ENCODE results near the gene MB. TPM values are rescaled to one million over a fixed set of nuclear protein-coding genes. Genes with fewer than 3 reads are reported as not detected.

MB gene
- polyA plus RNA-seq, 2 of the 4 experiments (the other 2 are of a cell fraction), result 6.9 to 12.1 TPM

GRCh38 chr22:35609761-35610160 is 7.4 kb downstream of the MB start (continued):
- TF ChIP-seq HES2 (IDR thresholded peaks at IDR 0.05) (no peak), RAD21 (conservative IDR thresholded peaks at IDR 0.05 in 1 of 2, IDR thresholded peaks at IDR 0.05 in 1 of 2) (no peak), NFE2L2 (conservative IDR thresholded peaks at IDR 0.05; ENCODE audit: low read length) (no peak), MAFK (IDR thresholded peaks at IDR 0.05; ENCODE audit: partially characterized antibody) (no peak)

GRCh38 chr22:35609261-35609660 is 7.9 kb downstream of the MB start:
- no peak for FAIRE-seq
- Histone ChIP-seq H3K4me1 (peaks cover 7% of the 10 kb centered on the region), H3K27ac (no peak overlapping the region), H3K4me3 (no peak overlapping the region), H3K9me3 (no peaks in the 10 kb centered on the region), H3K4me2 (no peak overlapping the region)
- CTCF ChIA-PET, result interaction anchor here (1.0 kb wide), 1 partner anchor 26 kb away, joined by 7 read pairs; no protein-coding TSS in a partner anchor
- 86% methylated on average over 9 of the region's 9 CpGs for WGBS (ENCODE audit: missing lambda C conversion rate)
- POLR2A ChIA-PET, result no interaction called here
- ATAC-seq, result no peak
- TF ChIP-seq KDM1A (IDR thresholded peaks at IDR 0.05; ENCODE audit: low read depth) (no peak), KDM5A (IDR thresholded peaks at IDR 0.05) (no peak), CTCF (IDR thresholded peaks at IDR 0.05) (no peak), JUN (IDR thresholded peaks at IDR 0.05) (no peak), PBX3 (IDR thresholded peaks at IDR 0.05) (no peak), FOXS1 (CRISPR knock-in tag; IDR thresholded peaks at IDR 0.05) (no peak), PHF8 (IDR thresholded peaks at IDR 0.05; ENCODE audit: borderline replicate concordance, low read depth) (no peak), GATA3 (IDR thresholded peaks at IDR 0.05; ENCODE audit: borderline replicate concordance) (no peak)
- no peak for DNase-seq (ENCODE audit: low read depth in 1 of 2, low spot score in 1 of 2)

GRCh38 chr22:35608088-35608487 is 9.0 kb downstream of the MB start:
- H3K4me3 ChIP-seq, result no peak overlapping the region
- H3K4me2 ChIP-seq, result no peak overlapping the region
- TF ChIP-seq ATOH8 (CRISPR knock-in tag; IDR thresholded peaks at IDR 0.05; ENCODE audit: low read depth) (no peak), HDAC2 (IDR thresholded peaks at IDR 0.05) (no peak), ZC3H11A (IDR thresholded peaks at IDR 0.05) (no peak), ZSCAN20 (CRISPR knock-in tag; IDR thresholded peaks at IDR 0.05) (no peak), JUN (IDR thresholded peaks at IDR 0.05) (no peak), E2F6 (IDR thresholded peaks at IDR 0.05; ENCODE audit: borderline replicate concordance, low read depth) (no peak), RCOR1 (IDR thresholded peaks at IDR 0.05; ENCODE audit: low read depth, low read length) (no peak), RARB (CRISPR knock-in tag; IDR thresholded peaks at IDR 0.05) (no peak), EHF (CRISPR knock-in tag; IDR thresholded peaks at IDR 0.05) (no peak), FOXS1 (CRISPR knock-in tag; IDR thresholded peaks at IDR 0.05) (no peak), KDM1A (IDR thresholded peaks at IDR 0.05; ENCODE audit: low read depth) (no peak), ZNF302 (CRISPR knock-in tag; IDR thresholded peaks at IDR 0.05) (no peak), EHMT2 (IDR thresholded peaks at IDR 0.05; ENCODE audit: low read depth) (no peak), REST (IDR thresholded peaks at IDR 0.05) (no peak), NR3C1 (IDR thresholded peaks at IDR 0.05) (no peak), CBX2 (IDR thresholded peaks at IDR 0.05; ENCODE audit: borderline replicate concordance, low read depth) (no peak), HMGXB4 (CRISPR knock-in tag; IDR thresholded peaks at IDR 0.05; ENCODE audit: borderline replicate concordance) (no peak)
- no peaks in the 10 kb centered on the region for H3K9me3 ChIP-seq
- ChIA-PET CTCF (interaction anchor here (0.8 to 1.4 kb wide), 2 partner anchors 9 to 19 kb away, joined by 3 read pairs; partner anchors contain the start of gene MB), POLR2A (no interaction called here)
- no peak overlapping the region for H3K27ac ChIP-seq
- H3K4me1 ChIP-seq, result peaks cover 7% of the 10 kb centered on the region
- FAIRE-seq, result no peak
- 80% methylated on average over 11 of the region's 11 CpGs for WGBS (ENCODE audit: missing lambda C conversion rate)
- no peak for DNase-seq (ENCODE audit: low read depth in 1 of 2, low spot score in 1 of 2)
- ATAC-seq, result no peak
